ENCODE data around the gene DFFB. TPM values are rescaled to one million over a fixed set of nuclear protein-coding genes. Genes with fewer than 3 reads are reported as not detected.

DFFB gene
- total RNA-seq, 6 experiments from 2014 or later = 2.0 to 3.5 (median 2.9) TPM

- peak in 1 of 3 donors; percentile 51 for DNase-seq
- no peak for ATAC-seq
- WGBS (ENCODE audit: insufficient coverage, low coverage, low lambda C conversion rate, missing lambda C conversion rate) = 90% methylated on average over 3 of the region's 15 CpGs
- Histone ChIP-seq H3K36me3 (peaks cover 0 to 36% (median 11%) of the 10 kb centered on the region in 4 donors), H3K9me3 (no peaks in the 10 kb centered on the region), H3K27me3 (no peaks in the 10 kb centered on the region), H3K4me3 (no peak overlapping the region), H3K27ac (no peak overlapping the region), H3K4me1 (no peaks in the 10 kb centered on the region)
- no peak for TF ChIP-seq POLR2A (IDR thresholded peaks at IDR 0.05)
- TF ChIP-seq CTCF (IDR thresholded peaks at IDR 0.05) = no peak
- intact Hi-C loops (cut with DNase I) = no loop called here
Observed at GRCh38 chr1:3888301-3888700, 31.0 kb downstream of the DFFB start.

- peak in 1 of 4 donors; percentile 36 for ATAC-seq
- H3K36me3 ChIP-seq = peaks cover 0 to 36% (median 11%) of the 10 kb centered on the region in 4 donors
- no peak overlapping the region for H3K4me3 ChIP-seq
- no peak for TF ChIP-seq POLR2A (IDR thresholded peaks at IDR 0.05)
- WGBS (ENCODE audit: insufficient coverage, low coverage, low lambda C conversion rate, missing lambda C conversion rate) = 76% methylated on average over 9 of the region's 14 CpGs
- H3K27me3 ChIP-seq = no peaks in the 10 kb centered on the region
- H3K27ac ChIP-seq = no peak overlapping the region
- no peak for DNase-seq
- H3K9me3 ChIP-seq = no peaks in the 10 kb centered on the region
- intact Hi-C loops (cut with DNase I) = no loop called here
- H3K4me1 ChIP-seq = no peaks in the 10 kb centered on the region
Observed at GRCh38 chr1:3889936-3890335, 32.7 kb downstream of the DFFB start.

GRCh38 chr1:3890389-3891328 is 33.4 kb downstream of the DFFB start:
- intact Hi-C loops (cut with DNase I) = no loop called here
- peak; percentile 26 to 67 (median 46) for ATAC-seq
- 48% methylated on average over 17 of the region's 26 CpGs for whole genome bisulfite sequencing (ENCODE audit: insufficient coverage, low coverage, low lambda C conversion rate, missing lambda C conversion rate)
- Histone ChIP-seq H3K4me3 (no peak overlapping the region), H3K4me1 (no peaks in the 10 kb centered on the region), H3K36me3 (peaks cover 0 to 35% (median 11%) of the 10 kb centered on the region in 4 donors), H3K27me3 (no peaks in the 10 kb centered on the region), H3K27ac (no peak overlapping the region), H3K9me3 (no peaks in the 10 kb centered on the region)
- no peak for TF ChIP-seq CTCF (IDR thresholded peaks at IDR 0.05)
- no peak for TF ChIP-seq POLR2A (IDR thresholded peaks at IDR 0.05)
- DNase-seq = no peak

GRCh38 chr1:3891329-3891865 is 34.1 kb downstream of the DFFB start:
- no peaks in the 10 kb centered on the region for H3K27me3 ChIP-seq
- no peaks in the 10 kb centered on the region for H3K4me1 ChIP-seq
- 84% methylated on average over 16 of the region's 17 CpGs for WGBS (ENCODE audit: insufficient coverage, low coverage, low lambda C conversion rate, missing lambda C conversion rate)
- H3K36me3 ChIP-seq = peaks cover 0 to 28% (median 11%) of the 10 kb centered on the region in 4 donors
- ATAC-seq (no peak), DNase-seq (no peak)
- H3K9me3 ChIP-seq = no peaks in the 10 kb centered on the region
- H3K27ac ChIP-seq = no peak overlapping the region
- TF ChIP-seq POLR2A (IDR thresholded peaks at IDR 0.05) (no peak), CTCF (IDR thresholded peaks at IDR 0.05) (no peak)
- no peak overlapping the region for H3K4me3 ChIP-seq
- intact Hi-C loops (cut with DNase I) = no loop called here

- ATAC-seq = no peak
- Histone ChIP-seq H3K27me3 (no peaks in the 10 kb centered on the region), H3K4me3 (no peak overlapping the region), H3K36me3 (peaks cover 0 to 26% (median 11%) of the 10 kb centered on the region in 4 donors), H3K9me3 (no peaks in the 10 kb centered on the region), H3K4me1 (no peaks in the 10 kb centered on the region), H3K27ac (no peak overlapping the region)
- DNase-seq = no peak
- intact Hi-C loops (cut with DNase I) = no loop called here
- 83% methylated on average over 7 of the region's 14 CpGs for WGBS (ENCODE audit: insufficient coverage, low coverage, low lambda C conversion rate, missing lambda C conversion rate)
- TF ChIP-seq CTCF (IDR thresholded peaks at IDR 0.05) (no peak), POLR2A (IDR thresholded peaks at IDR 0.05) (no peak)
Observed at GRCh38 chr1:3892748-3893147, 35.5 kb downstream of the DFFB start.
